IMR-90 (cell line): ENCODE data around the gene CCDC83. TPM values are rescaled to one million over a fixed set of nuclear protein-coding genes. Genes with fewer than 3 reads are reported as not detected.

ENCODE experiments used
- ATAC-seq: fragments of 200-7000 bp; cut with Tn5 transposase; 2 replicates; pipeline ENCODE4 v1.9.1; 2020; ENCODE audit warnings: low read depth, mild to moderate bottlenecking, moderate library complexity
- BruUV-seq: library from RNA; stranded (reverse); fragments of 400-500 nt; replicated peaks from 2 replicates; lab custom pipeline; 2021; lab: Mats Ljungman, UMichigan
- CTCF ChIA-PET: fragments of 300-600 bp; formaldehyde crosslinking; extraction: SDS; loops from one replicate; lab custom pipeline; 2021; ENCODE audit warnings: antibody characterized with exemption; lab: Yijun Ruan, JAX
- POLR2A ChIA-PET: fragments of 300-600 bp; sonication (Branson Sonifier 250); formaldehyde crosslinking; loops from one replicate; lab custom pipeline; 2022; ENCODE audit warnings: antibody characterized with exemption; ENCODE audit not compliant: unreplicated experiment; lab: Charles Lee
- DNase-seq: peaks from one replicate; pipeline ENCODE4 v3.0.0; 2013
- H2AFZ ChIP-seq: replicated peaks from 2 replicates; pipeline ENCODE3; 2013; ENCODE audit warnings: low read length, mild to moderate bottlenecking; ENCODE audit not compliant: poor library complexity
- H2AK5ac ChIP-seq: 2 replicates; pipeline ENCODE4 v1.6.1; 2013; ENCODE audit warnings: low read depth, low read length, inconsistent platforms
- H2AK9ac ChIP-seq: replicated peaks from 2 replicates; pipeline ENCODE3; 2013; ENCODE audit warnings: mild to moderate bottlenecking, low read depth, low read length, moderate library complexity; ENCODE audit not compliant: poor library complexity
- H2BK120ac ChIP-seq: 2 replicates; pipeline ENCODE4 v1.6.1; 2013; ENCODE audit warnings: low read depth, low read length, inconsistent platforms
- H2BK15ac ChIP-seq: 3 replicates; pipeline ENCODE4 v1.6.1; 2013; ENCODE audit warnings: low read depth, low read length, inconsistent platforms
- H2BK20ac ChIP-seq: 2 replicates; pipeline ENCODE4 v1.6.1; 2013; ENCODE audit warnings: low read depth, mild to moderate bottlenecking, inconsistent platforms, low read length, moderate library complexity
- H2BK5ac ChIP-seq: 2 replicates; pipeline ENCODE4 v1.6.1; 2013; ENCODE audit warnings: mild to moderate bottlenecking, low read depth, low read length, inconsistent platforms; ENCODE audit not compliant: poor library complexity, severe bottlenecking
- H3K14ac ChIP-seq: replicated peaks from 2 replicates; pipeline ENCODE4 v1.6.1; 2013; ENCODE audit warnings: low read depth, low read length, inconsistent platforms
- H3K18ac ChIP-seq: 2 replicates; pipeline ENCODE4 v1.6.1; 2013; ENCODE audit warnings: low read depth, low read length, control low read depth
- H3K23ac ChIP-seq: 2 replicates; pipeline ENCODE4 v1.6.1; 2013; ENCODE audit warnings: low read depth, low read length, inconsistent platforms
- H3K27ac ChIP-seq: 2 replicates; pipeline ENCODE4 v1.5.1; 2013; ENCODE audit warnings: mild to moderate bottlenecking, control low read depth, low read length; ENCODE audit not compliant: insufficient read depth
- H3K27me3 ChIP-seq: 2 replicates; pipeline ENCODE4 v1.6.1; 2013; ENCODE audit warnings: low read length; ENCODE audit not compliant: control insufficient read depth, insufficient read depth
- H3K36me3 ChIP-seq: 2 replicates; pipeline ENCODE4 v1.6.1; 2013; ENCODE audit warnings: low read length, mixed read lengths; ENCODE audit not compliant: control insufficient read depth, insufficient read depth
- H3K4ac ChIP-seq: 2 replicates; pipeline ENCODE4 v1.6.1; 2013; ENCODE audit warnings: low read depth, low read length, inconsistent platforms
- H3K4me1 ChIP-seq: 2 replicates; pipeline ENCODE4 v1.6.1; 2013; ENCODE audit warnings: low read length, mixed read lengths; ENCODE audit not compliant: control insufficient read depth, insufficient read depth
- H3K4me2 ChIP-seq: 2 replicates; pipeline ENCODE4 v1.6.1; 2013; ENCODE audit warnings: low read depth, mild to moderate bottlenecking, control low read depth, low read length, moderate library complexity
- H3K4me3 ChIP-seq: 2 replicates; pipeline ENCODE4 v1.5.1; 2013; ENCODE audit warnings: low read depth, mild to moderate bottlenecking, control low read depth, low read length, moderate library complexity; ENCODE audit not compliant: insufficient read depth
- H3K56ac ChIP-seq: 2 replicates; pipeline ENCODE4 v1.6.1; 2013; ENCODE audit warnings: low read length, inconsistent platforms; ENCODE audit not compliant: insufficient read depth; ENCODE audit errors: extremely low read depth
- H3K79me1 ChIP-seq, 2 experiments: 2 replicates each; pipeline ENCODE4 v1.6.1; 2013; ENCODE audit warnings: low read length in 2 of 2, inconsistent platforms in 1 of 2, low read depth in 1 of 2
- H3K9ac ChIP-seq: 2 replicates; pipeline ENCODE4 v1.6.1; 2013; ENCODE audit warnings: low read depth, low read length, control low read depth
- H3K9me1 ChIP-seq: 2 replicates; pipeline ENCODE4 v1.6.1; 2013; ENCODE audit warnings: low read length, inconsistent platforms; ENCODE audit not compliant: insufficient read depth
- H3K9me3 ChIP-seq: 2 replicates; pipeline ENCODE4 v1.6.1; 2013; ENCODE audit warnings: low read length; ENCODE audit not compliant: control insufficient read depth, insufficient read depth
- H4K20me1 ChIP-seq: 2 replicates; pipeline ENCODE4 v1.6.1; 2013; ENCODE audit warnings: low read length, inconsistent platforms; ENCODE audit not compliant: insufficient read depth
- H4K5ac ChIP-seq: 2 replicates; pipeline ENCODE4 v1.6.1; 2013; ENCODE audit warnings: mild to moderate bottlenecking, low read depth, low read length, control low read depth
- H4K8ac ChIP-seq, 2 experiments: 2 replicates each; pipeline ENCODE4 v1.6.1; 2013; ENCODE audit warnings: low read depth in 2 of 2, low read length in 2 of 2, control low read depth in 1 of 2, inconsistent platforms in 1 of 2
- H4K91ac ChIP-seq: 2 replicates; pipeline ENCODE4 v1.6.1; 2013; ENCODE audit warnings: low read depth, low read length, inconsistent platforms; ENCODE audit not compliant: insufficient read depth
- CHD1 ChIP-seq: IDR thresholded peaks from 2 replicates; pipeline ENCODE4 v1.6.1; 2012; ENCODE audit warnings: low read depth, low read length, improper control_type of control experiment
- MAFK ChIP-seq: IDR thresholded peaks from 2 replicates; pipeline ENCODE4 v1.6.1; 2012; ENCODE audit warnings: low read depth, low read length, improper control_type of control experiment
- MAZ ChIP-seq: IDR thresholded peaks from 2 replicates; pipeline ENCODE4 v1.6.1; 2012; ENCODE audit warnings: low read depth, mild to moderate bottlenecking, low read length, improper control_type of control experiment, moderate library complexity, borderline replicate concordance
- RCOR1 ChIP-seq: IDR thresholded peaks from 2 replicates; pipeline ENCODE4 v1.6.1; 2012; ENCODE audit warnings: mild to moderate bottlenecking, low read length, improper control_type of control experiment; ENCODE audit not compliant: insufficient replicate concordance
- dilution Hi-C: fragments of 300-500 bp; cut with HindIII; formaldehyde crosslinking; loops from one replicate; pipeline ENCODE4 v1.14.3; 2018; ENCODE audit warnings: low sequenced_read_pairs; ENCODE audit not compliant: unreplicated experiment
- in situ Hi-C: fragments of 300-500 bp; cut with MboI; formaldehyde crosslinking; loops from 3 replicates; pipeline ENCODE4 v1.14.3; 2019; ENCODE audit warnings: low sequenced_read_pairs, inconsistent platforms, mixed read lengths
- intact Hi-C: fragments of 100-400 bp; cut with micrococcal nuclease; formaldehyde crosslinking; loops from 2 replicates; pipeline ENCODE4 v1.10.0; 2022
- polyA plus RNA-seq, 3 experiments: library from polyadenylated mRNA; depleted of rRNA; stranded (reverse); fragments of >200 nt; gene quantifications; 2 replicates each; pipeline ENCODE4 v1.2.3, GENCODE V29; 2012; ENCODE audit warnings: low replicate concordance in 1 of 3
- total RNA-seq: library from RNA; depleted of rRNA; stranded (reverse); fragments of >200 nt; gene quantifications from 2 replicates; pipeline ENCODE4 v1.2.3, GENCODE V29; 2012

The CCDC83 gene
- total and polyA plus RNA-seq, 2 of the 4 experiments (the other 2 are of a cell fraction) = not detected

DNA sequence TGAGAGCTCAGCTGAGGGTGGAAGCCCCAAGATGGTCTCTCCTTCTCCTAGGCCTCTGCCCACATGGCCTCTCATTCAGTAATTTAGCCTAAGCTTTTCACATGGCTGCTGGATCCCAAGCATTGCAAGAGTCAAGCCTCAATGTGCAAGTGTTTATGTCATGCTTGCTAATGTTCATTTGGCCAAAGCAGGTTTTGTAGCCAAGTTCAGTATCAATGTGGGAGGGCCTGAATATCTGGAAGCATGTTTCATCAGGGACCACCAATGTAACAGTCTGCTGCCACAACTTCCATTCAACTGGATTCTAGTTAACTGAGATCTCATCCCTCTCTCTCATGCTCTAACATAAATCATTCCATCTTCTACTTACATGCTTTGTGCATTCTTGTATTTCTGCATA lies 35.7 kb upstream of the CCDC83 start:
- Histone ChIP-seq H3K9me3 (no peaks in the 10 kb centered on the region), H3K27me3 (no peaks in the 10 kb centered on the region), H2BK20ac (no peak overlapping the region), H3K18ac (peak overlapping the region; percentile 9; the same call in 1 of the 2 replicates), H3K23ac (0 out of 2 replicates have a peak overlapping the region, but pooled peaks have one; percentile 2), H2AK5ac (no peak overlapping the region), H2AFZ (no peak overlapping the region), H3K27ac (no peak overlapping the region), H3K56ac (no peak overlapping the region), H3K36me3 (no peaks in the 10 kb centered on the region), H3K14ac (no peak overlapping the region), H4K91ac (peak overlapping the region; percentile 38; the same call in 1 of the 2 replicates), H3K4ac (peak overlapping the region; percentile 15; the same call in 1 of the 2 replicates), H3K79me1 (0 out of 4 replicates have a peak, but pooled peaks cover 0 to 2% of the 10 kb centered on the region in 2 experiments), H3K4me1 (peaks cover 25% of the 10 kb centered on the region), H3K9ac (no peak overlapping the region), H3K9me1 (peaks cover 15% of the 10 kb centered on the region), H4K5ac (no peak overlapping the region), H2AK9ac (no peak overlapping the region), H2BK120ac (peak overlapping the region; percentile 32; the same call in 1 of the 2 replicates), H3K4me2 (no peak overlapping the region), H3K4me3 (no peak overlapping the region), H4K20me1 (no peaks in the 10 kb centered on the region), H2BK15ac (no peak overlapping the region), H4K8ac (no peak overlapping the region), H2BK5ac (no peak overlapping the region)
- TF ChIP-seq MAZ (no peak), CHD1 (no peak), MAFK (no peak), RCOR1 (no peak)
- intact Hi-C loops = no loop called here
- ATAC-seq = no peak
- ChIA-PET POLR2A (no interaction called here), CTCF (interaction anchor here (0.5 kb wide), 1 partner anchor 14 kb away, joined by 3 read pairs; no protein-coding TSS in a partner anchor)
- DNase-seq = no peak
- BruUV-seq = no TSS peak
- dilution Hi-C loops = no loop called here
- in situ Hi-C loops = no loop called here
